ENCODE measurements around the gene SYNPR. TPM values are rescaled to one million over a fixed set of nuclear protein-coding genes. Genes with fewer than 3 reads are reported as not detected.

Gene SYNPR
- total RNA-seq, 1 experiment from 2014 or later = 0.85 TPM

DNA sequence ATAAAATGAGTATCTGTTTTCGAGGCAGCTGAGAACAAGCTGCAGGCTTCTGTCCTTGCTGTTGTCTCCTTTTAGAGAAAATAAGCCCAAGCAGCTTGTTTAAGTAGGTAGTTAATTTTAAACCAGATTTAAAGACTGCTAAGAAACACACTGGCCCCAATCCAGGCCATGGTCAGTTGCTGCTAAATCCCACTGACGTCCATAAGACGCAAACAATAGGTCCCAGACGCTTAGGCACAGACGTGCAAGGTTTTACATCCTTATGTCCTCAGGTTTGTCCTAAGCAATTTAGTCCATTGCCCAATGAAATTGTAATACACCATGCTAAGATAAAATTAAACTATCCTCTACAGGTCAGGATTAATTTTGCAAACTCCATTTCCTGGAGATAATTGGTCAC is 254.4 kb downstream of the SYNPR start (continued):
- TF ChIP-seq, protein P1, sequence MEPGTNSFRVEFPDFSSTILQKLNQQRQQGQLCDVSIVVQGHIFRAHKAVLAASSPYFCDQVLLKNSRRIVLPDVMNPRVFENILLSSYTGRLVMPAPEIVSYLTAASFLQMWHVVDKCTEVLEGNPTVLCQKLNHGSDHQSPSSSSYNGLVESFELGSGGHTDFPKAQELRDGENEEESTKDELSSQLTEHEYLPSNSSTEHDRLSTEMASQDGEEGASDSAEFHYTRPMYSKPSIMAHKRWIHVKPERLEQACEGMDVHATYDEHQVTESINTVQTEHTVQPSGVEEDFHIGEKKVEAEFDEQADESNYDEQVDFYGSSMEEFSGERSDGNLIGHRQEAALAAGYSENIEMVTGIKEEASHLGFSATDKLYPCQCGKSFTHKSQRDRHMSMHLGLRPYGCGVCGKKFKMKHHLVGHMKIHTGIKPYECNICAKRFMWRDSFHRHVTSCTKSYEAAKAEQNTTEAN (CRISPR knock-in tag; IDR thresholded peaks at IDR 0.05) = no peak
- TF ChIP-seq FOXJ3 (CRISPR knock-in tag; IDR thresholded peaks at IDR 0.05; ENCODE audit: borderline replicate concordance) = no peak
- TF ChIP-seq ZNF423 (CRISPR knock-in tag; IDR thresholded peaks at IDR 0.05) = no peak
- TF ChIP-seq PRRX2 (CRISPR knock-in tag; IDR thresholded peaks at IDR 0.05) = no peak

DNA sequence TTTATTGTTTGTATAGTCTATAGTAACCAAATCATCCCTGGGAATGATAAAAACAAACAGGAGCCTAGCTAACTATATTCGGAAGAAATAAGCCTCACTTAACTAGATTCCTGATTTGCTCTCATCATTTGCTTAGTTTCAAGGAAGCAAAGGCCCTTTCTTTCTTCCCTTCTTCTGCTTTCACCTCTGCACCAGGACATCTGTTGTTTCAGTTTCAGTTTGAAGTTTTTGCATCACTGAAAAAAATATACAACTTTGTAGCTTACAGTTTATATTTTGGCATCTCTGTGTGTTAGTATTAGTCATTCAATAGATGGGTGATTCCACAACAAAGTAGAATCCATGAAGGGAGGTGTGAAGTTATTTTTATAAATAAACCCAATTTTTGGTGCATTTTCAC is 260.8 kb downstream of the SYNPR start:
- no peak for DNase-seq (ENCODE audit: low spot score)
- H3K4me3 Mint-ChIP-seq = no peak overlapping the region
- ChIA-PET CTCF (interaction anchor here (1.1 kb wide), 1 partner anchor 193 kb away, joined by 3 read pairs; no protein-coding TSS in a partner anchor), POLR2A (no interaction called here)
- TF ChIP-seq, protein P2, sequence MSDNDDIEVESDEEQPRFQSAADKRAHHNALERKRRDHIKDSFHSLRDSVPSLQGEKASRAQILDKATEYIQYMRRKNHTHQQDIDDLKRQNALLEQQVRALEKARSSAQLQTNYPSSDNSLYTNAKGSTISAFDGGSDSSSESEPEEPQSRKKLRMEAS (CRISPR knock-in tag; IDR thresholded peaks at IDR 0.05) = no peak
- TF ChIP-seq, protein P3, sequence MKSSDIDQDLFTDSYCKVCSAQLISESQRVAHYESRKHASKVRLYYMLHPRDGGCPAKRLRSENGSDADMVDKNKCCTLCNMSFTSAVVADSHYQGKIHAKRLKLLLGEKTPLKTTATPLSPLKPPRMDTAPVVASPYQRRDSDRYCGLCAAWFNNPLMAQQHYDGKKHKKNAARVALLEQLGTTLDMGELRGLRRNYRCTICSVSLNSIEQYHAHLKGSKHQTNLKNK (CRISPR knock-in tag; IDR thresholded peaks at IDR 0.05) = no peak
- TF ChIP-seq, protein P4, sequence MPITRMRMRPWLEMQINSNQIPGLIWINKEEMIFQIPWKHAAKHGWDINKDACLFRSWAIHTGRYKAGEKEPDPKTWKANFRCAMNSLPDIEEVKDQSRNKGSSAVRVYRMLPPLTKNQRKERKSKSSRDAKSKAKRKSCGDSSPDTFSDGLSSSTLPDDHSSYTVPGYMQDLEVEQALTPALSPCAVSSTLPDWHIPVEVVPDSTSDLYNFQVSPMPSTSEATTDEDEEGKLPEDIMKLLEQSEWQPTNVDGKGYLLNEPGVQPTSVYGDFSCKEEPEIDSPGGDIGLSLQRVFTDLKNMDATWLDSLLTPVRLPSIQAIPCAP (CRISPR knock-in tag; IDR thresholded peaks at IDR 0.05) = no peak
- TF ChIP-seq, protein P5, sequence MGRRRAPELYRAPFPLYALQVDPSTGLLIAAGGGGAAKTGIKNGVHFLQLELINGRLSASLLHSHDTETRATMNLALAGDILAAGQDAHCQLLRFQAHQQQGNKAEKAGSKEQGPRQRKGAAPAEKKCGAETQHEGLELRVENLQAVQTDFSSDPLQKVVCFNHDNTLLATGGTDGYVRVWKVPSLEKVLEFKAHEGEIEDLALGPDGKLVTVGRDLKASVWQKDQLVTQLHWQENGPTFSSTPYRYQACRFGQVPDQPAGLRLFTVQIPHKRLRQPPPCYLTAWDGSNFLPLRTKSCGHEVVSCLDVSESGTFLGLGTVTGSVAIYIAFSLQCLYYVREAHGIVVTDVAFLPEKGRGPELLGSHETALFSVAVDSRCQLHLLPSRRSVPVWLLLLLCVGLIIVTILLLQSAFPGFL (CRISPR knock-in tag; IDR thresholded peaks at IDR 0.05; ENCODE audit: borderline replicate concordance) = no peak
- TF ChIP-seq, protein P6, sequence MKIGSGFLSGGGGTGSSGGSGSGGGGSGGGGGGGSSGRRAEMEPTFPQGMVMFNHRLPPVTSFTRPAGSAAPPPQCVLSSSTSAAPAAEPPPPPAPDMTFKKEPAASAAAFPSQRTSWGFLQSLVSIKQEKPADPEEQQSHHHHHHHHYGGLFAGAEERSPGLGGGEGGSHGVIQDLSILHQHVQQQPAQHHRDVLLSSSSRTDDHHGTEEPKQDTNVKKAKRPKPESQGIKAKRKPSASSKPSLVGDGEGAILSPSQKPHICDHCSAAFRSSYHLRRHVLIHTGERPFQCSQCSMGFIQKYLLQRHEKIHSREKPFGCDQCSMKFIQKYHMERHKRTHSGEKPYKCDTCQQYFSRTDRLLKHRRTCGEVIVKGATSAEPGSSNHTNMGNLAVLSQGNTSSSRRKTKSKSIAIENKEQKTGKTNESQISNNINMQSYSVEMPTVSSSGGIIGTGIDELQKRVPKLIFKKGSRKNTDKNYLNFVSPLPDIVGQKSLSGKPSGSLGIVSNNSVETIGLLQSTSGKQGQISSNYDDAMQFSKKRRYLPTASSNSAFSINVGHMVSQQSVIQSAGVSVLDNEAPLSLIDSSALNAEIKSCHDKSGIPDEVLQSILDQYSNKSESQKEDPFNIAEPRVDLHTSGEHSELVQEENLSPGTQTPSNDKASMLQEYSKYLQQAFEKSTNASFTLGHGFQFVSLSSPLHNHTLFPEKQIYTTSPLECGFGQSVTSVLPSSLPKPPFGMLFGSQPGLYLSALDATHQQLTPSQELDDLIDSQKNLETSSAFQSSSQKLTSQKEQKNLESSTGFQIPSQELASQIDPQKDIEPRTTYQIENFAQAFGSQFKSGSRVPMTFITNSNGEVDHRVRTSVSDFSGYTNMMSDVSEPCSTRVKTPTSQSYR (CRISPR knock-in tag; IDR thresholded peaks at IDR 0.05) = no peak
- TF ChIP-seq GRHL2 (CRISPR knock-in tag; IDR thresholded peaks at IDR 0.05; ENCODE audit: insufficient replicate concordance, severe bottlenecking) (no peak), ZNF317 (CRISPR knock-in tag; IDR thresholded peaks at IDR 0.05; ENCODE audit: borderline replicate concordance, low read depth) (no peak), TEAD4 (CRISPR knock-in tag; IDR thresholded peaks at IDR 0.05) (no peak), TP53 (CRISPR knock-in tag; IDR thresholded peaks at IDR 0.05) (no peak)
- TF ChIP-seq, protein P7, sequence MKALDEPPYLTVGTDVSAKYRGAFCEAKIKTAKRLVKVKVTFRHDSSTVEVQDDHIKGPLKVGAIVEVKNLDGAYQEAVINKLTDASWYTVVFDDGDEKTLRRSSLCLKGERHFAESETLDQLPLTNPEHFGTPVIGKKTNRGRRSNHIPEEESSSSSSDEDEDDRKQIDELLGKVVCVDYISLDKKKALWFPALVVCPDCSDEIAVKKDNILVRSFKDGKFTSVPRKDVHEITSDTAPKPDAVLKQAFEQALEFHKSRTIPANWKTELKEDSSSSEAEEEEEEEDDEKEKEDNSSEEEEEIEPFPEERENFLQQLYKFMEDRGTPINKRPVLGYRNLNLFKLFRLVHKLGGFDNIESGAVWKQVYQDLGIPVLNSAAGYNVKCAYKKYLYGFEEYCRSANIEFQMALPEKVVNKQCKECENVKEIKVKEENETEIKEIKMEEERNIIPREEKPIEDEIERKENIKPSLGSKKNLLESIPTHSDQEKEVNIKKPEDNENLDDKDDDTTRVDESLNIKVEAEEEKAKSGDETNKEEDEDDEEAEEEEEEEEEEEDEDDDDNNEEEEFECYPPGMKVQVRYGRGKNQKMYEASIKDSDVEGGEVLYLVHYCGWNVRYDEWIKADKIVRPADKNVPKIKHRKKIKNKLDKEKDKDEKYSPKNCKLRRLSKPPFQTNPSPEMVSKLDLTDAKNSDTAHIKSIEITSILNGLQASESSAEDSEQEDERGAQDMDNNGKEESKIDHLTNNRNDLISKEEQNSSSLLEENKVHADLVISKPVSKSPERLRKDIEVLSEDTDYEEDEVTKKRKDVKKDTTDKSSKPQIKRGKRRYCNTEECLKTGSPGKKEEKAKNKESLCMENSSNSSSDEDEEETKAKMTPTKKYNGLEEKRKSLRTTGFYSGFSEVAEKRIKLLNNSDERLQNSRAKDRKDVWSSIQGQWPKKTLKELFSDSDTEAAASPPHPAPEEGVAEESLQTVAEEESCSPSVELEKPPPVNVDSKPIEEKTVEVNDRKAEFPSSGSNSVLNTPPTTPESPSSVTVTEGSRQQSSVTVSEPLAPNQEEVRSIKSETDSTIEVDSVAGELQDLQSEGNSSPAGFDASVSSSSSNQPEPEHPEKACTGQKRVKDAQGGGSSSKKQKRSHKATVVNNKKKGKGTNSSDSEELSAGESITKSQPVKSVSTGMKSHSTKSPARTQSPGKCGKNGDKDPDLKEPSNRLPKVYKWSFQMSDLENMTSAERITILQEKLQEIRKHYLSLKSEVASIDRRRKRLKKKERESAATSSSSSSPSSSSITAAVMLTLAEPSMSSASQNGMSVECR (CRISPR knock-in tag; IDR thresholded peaks at IDR 0.05; ENCODE audit: borderline replicate concordance) = no peak
- H3K27ac Mint-ChIP-seq = no peak overlapping the region
- H3K4me1 Mint-ChIP-seq = no peaks in the 10 kb centered on the region; the same call in 1 of the 2 replicates
- no peaks in the 10 kb centered on the region for H3K36me3 Mint-ChIP-seq
- H3K9me3 Mint-ChIP-seq = no peaks in the 10 kb centered on the region
- ATAC-seq = no peak
- no peaks in the 10 kb centered on the region for H3K27me3 Mint-ChIP-seq (ENCODE audit: low read depth)

Measured in WTC11 (cell line).